Dermis microvascular lymphatic vessel endothelial cell (primary cell): ENCODE measurements around the gene MAPK8IP3. TPM values are rescaled to one million over a fixed set of nuclear protein-coding genes. Genes with fewer than 3 reads are reported as not detected.
"Not testable (repeated sequence)": the region's sequence is repeated elsewhere in the genome, so short reads cannot be mapped to it uniquely, and the experiment has no call there.

Experiments used
- DNase-seq, 2 donors: peaks; one replicate each; pipeline versions ENCODE4 v3.0.0 to v3.0.0-alpha.2; 2010; ENCODE audit warnings: low read depth in 2 of 2
- total RNA-seq: library from RNA; depleted of rRNA; stranded (reverse); fragments of >200 nt; gene quantifications from 2 replicates; pipeline ENCODE4 v1.2.1, GENCODE V29; 2014

Gene MAPK8IP3
- total RNA-seq, 1 donor from 2014 or later: 13.9 TPM

GRCh38 chr16:1786242-1787055, 80.5 kb downstream of the MAPK8IP3 start:
- no peak for DNase-seq

GRCh38 chr16:1787056-1787321, 81.0 kb downstream of the MAPK8IP3 start:
- DNase-seq: no peak

GRCh38 chr16:1787322-1788094, 81.5 kb downstream of the MAPK8IP3 start:
- DNase-seq: no peak

GRCh38 chr16:1788095-1788707, 82.2 kb downstream of the MAPK8IP3 start:
- DNase-seq: no peak

GRCh38 chr16:1788708-1789100, 82.7 kb downstream of the MAPK8IP3 start:
- no peak for DNase-seq

- no peak for DNase-seq
Observed at GRCh38 chr16:1789643-1790045, 83.6 kb downstream of the MAPK8IP3 start.

DNA sequence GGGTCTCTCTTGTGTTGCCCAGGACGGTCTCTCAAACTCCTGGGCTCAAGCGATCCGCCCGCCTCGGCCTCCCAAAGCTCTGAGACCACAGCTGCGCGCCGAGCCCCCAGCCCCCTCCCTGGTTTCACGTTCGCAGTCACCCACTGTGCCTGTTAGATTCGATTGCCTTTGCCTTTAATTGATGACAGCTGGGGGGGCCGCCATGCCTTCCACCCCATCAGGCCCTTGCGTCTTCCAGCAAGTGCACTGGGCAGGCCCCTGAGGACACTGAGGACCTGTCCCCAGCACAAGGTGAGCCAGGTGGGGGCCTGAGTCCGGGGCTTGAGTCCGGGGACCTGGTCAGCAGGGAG, 84.2 kb downstream of the MAPK8IP3 start:
- no peak for DNase-seq

DNA sequence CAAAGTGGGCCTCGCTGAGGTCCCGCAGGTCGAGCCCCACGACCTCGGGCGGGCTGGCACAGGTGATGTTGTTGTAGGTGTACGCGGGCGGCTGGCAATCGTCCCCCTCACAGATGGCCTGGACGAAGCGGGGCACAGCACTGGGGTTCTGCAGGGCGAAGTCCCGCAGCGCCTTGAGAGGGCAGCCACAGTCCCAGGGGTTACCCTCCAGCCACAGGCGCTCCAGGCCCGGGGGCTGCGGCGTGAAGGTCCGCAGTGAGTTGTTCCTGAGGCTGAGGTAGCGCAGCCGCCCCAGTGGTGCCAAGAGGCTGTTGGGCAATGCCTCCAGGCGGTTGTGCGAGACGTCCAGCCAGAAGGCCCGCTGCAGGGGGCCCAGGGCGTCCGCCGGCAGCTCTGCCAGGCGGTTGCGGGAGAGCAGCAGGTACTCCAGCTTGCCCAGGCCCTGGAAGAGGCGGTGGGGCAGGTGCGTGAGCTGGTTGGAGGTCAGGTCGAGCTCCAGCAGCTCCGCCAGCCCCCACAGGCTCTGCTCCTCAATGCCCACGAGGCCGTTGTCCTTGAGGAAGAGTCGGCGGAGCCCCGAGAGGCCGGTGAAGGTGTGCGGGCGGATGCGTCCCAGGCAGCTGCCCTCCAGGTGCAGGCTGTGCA, 84.7 kb downstream of the MAPK8IP3 start:
- no peak for DNase-seq

DNA sequence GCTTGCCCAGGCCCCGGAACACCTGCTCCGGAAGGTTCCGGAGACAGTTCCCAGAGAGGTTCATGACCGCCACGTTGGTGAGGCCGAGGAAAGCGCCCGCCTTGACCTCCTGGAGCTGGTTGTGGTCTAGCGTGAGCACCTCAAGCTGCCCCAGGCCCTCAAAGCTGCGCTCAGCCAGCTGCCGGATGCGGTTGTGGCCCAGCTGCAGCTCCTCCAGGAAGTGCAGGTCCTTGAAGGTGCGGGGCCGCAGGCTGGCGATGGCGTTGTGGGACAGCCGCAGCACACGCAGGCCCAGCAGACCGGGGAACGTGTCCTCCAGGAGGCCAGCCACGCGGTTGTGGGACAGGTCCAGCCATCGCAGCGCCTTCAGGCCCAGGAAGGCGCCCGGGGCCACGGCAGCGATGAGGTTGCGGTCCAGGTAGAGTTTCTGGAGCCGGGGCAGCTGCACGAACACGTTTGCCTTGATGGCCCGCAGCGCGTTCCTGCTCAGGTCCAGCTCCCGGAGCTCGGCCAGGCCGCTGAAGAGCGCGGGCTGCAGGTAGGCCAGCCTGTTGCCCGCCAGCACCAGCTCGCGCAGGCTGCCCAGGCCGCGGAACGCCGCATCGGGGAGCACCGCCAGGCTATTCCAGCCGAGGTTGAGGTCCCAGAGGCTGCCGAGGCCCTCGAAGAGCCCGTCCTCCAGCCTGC, 85.4 kb downstream of the MAPK8IP3 start:
- DNase-seq: no peak

DNA sequence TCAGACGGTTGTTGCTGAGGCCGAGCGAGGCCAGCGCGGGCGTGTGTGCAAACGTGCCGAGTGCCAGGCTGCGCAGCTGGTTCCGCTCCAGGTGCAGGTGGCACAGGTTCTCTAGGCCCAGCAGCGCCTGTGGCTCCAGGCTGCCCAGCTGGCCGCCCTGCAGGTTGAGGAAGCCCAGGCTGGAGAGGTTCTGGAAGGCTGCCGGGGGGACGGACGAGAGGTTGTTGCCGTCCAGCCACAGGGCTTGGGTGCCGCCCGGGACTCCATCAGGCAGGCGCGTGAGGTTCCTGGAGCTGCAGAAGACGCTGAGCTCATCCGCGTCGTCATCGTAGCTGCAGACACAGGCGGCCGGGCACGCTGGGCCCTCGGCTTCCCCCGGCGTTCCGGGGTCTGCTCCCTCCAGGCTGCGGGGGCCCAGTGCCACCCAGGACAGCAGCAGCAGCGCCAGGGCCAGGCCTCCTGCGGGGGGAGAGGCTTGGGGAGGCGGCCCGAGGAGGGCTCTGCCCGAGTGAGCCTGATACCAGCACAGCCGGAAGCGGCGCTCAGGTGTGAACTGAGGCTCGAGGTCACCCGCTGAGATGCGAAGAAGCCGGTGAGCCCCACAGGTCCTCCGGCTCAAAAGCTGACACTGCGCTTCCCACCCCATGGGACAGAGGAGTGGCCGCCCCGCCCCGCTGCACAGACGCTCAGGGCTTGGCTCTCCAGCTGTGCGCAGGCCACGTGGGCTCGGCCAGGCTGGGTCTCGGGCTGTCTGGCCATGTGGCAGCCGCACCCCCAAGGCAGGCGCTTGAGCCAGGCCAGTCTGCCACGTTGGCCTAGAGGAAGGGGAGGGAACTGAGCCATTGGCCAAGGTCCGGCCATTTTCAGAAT, 86.2 kb downstream of the MAPK8IP3 start:
- no peak for DNase-seq

GRCh38 chr16:1792836-1793577, 87.0 kb downstream of the MAPK8IP3 start:
- no peak for DNase-seq

DNA sequence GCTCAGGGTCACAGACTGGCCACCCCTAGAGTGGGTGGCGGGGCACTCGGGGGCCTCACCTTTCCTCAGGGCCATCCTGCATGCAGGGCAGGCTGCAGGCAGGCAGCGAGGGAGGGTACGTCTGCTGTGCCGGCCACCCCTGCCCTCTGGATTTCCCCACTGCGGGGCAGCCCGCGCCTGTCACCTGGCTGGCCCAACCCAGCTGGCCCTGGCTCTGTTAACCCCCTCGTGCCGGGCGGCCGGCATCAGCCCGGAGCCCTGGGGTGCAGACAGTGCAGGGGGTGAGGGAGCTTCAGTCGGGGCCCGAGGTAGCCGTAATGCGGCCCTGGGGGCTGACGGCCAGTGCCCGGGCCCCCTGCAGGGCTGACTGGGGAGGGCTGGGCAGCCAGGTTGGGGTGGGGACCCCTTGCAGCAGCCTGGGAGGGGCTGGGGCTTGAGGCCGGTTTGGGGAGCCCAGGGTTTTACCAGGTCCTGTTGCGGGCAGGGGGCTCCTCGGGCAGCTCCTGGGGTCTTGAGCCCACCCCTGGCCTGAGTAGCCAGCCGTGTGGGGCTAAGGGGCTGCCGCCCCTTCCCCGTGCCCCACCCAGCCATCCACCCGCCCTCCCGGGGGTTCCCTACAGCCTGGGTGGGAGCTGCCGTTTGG, 87.7 kb downstream of the MAPK8IP3 start, which contains the start of gene IGFALS:
IGFALS (minus strand) TSS at position 128 of the 643 bp plus-strand sequence; CDS start at position 75, 53 bp downstream.
- DNase-seq: no peak

DNA sequence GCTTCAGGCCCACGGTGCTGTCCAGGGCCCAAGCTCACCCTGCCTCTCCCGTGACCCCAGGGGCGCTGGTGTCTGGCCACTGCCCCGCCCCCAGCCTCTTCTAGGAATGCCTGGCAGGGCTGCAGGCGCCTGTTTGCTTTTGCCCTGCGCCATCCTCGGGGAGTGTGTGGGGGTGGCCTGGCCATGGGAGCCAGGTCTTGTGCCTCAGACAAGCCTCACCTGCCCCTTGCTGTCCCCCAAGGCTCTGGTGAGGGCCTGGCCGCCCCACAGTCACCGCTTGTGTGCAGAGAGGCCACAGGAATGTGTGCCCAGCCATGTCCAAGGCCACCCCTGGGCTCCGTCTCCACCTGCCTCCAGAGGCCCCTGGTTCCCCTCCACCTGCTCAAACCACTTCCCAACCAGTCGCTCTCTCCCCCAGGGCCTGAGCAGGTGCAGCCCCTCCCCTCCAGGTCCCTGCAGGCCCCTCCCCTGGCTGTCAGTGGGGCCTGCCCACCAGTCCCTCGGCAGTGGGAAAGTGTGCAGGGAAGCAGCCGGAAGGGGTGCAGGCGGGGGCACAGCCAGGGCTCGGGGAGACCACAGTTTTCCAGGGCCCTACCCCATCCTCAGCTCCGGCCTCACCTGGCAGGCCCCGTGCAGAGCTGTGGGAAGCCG, 88.4 kb downstream of the MAPK8IP3 start:
- DNase-seq: no peak

DNA sequence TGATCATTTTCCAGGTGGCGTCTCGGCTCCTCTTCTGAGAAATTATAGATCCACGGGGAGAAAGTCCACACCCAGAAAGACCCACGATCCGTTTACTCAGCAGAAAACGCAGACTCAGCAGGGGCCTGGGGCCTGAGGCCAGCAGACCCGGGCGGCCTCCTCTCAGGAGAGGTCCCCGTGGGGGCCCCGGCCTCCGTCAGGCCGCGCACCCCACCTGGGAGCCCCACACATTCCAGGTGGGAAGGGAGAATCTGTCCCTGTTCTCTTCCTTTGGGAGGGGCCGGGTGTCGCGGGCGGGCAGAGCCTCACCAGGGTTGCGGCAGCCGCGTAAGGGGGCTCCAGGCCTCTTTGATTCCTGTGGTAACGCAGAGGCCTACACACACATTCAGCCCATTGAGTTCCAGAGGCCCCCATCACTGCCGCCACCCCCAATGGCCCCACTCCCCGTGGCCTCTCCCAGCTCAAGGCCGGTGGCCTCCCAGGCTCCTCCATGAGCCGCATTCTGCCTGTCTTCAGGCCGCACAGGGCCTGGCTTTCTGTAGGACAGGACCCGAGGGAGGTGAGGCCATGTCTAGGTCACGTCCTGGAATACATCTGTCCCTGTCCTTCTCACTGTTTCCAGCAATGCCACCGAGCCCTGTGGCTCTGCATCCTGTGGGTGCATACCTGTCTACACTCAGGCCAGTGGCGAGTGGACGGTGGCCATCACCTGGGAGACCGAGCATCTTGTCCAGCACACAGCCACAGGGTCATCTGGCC, 89.1 kb downstream of the MAPK8IP3 start:
- no peak for DNase-seq

DNA sequence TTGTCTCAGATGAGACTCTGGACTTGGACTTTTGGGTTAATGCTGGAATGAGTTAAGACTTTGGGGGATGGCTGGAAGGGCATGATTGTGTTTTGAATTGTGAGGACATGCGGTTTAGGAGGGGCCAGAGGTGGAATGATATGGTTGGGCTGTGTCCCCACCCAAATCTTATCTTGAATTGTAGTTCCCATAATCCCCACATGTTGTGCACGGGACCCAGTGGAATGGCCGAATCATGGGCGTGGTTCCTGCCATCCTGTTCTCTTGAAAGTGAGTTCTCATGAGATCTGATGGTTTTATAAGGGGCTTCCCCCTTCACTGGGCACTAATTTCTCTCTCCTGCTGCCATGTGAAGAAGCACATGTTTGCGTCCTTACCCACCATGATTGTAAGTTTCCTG, 93.3 kb downstream of the MAPK8IP3 start:
- not testable (repeated sequence) for DNase-seq

GRCh38 chr16:1800701-1801100, 94.7 kb downstream of the MAPK8IP3 start:
- DNase-seq: no peak

- DNase-seq: no peak
Observed at GRCh38 chr16:1807626-1808025, 101.6 kb downstream of the MAPK8IP3 start.

DNA sequence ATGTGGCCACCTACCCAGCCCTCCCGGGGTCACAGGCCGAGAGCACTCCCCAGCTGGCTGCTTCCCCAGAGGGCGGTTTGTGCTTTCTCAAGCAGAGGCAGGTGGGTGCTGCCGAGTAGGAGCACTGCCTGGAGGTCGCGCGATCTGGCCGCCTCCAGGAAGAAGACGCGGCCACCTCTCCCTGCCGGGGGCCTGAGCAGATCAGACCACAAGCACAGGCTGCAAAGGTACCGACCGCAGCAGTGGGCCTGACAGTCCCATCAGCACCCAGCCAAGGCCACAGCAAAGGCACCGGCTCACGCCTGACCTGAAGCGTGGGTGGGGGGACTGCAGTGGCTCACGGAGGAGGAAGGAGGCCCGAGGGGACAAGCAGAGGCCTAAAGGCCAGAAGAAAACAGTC, 102.7 kb downstream of the MAPK8IP3 start:
- no peak for DNase-seq
